Germinal center (tissue), 1 donor: ENCODE measurements around the gene RELN.
"Not testable (repeated sequence)": the region's sequence is repeated elsewhere in the genome, so short reads cannot be mapped to it uniquely, and the experiment has no call there.

ENCODE experiments used
- DNase-seq: peaks from one replicate; pipeline ENCODE4 v3.0.0; 2012; ENCODE audit warnings: mixed read lengths, low spot score

Gene RELN

GRCh38 chr7:103843689-103844480 lies 145.6 kb downstream of the RELN start:
- no peak for DNase-seq

GRCh38 chr7:103833401-103833800 lies 156.1 kb downstream of the RELN start:
- no peak for DNase-seq

GRCh38 chr7:103832438-103832837 lies 157.0 kb downstream of the RELN start:
- no peak for DNase-seq

GRCh38 chr7:103824251-103824650 lies 165.2 kb downstream of the RELN start:
- DNase-seq, result no peak

GRCh38 chr7:103823084-103823483 lies 166.4 kb downstream of the RELN start:
- no peak for DNase-seq

GRCh38 chr7:103821092-103821491 lies 168.4 kb downstream of the RELN start:
- no peak for DNase-seq

GRCh38 chr7:103815972-103816371 lies 173.5 kb downstream of the RELN start:
- not testable (repeated sequence) for DNase-seq

- no peak for DNase-seq
These were observed 175.5 kb downstream of the RELN start for GRCh38 chr7:103813970-103814369.

- DNase-seq, result no peak
These were observed 177.5 kb downstream of the RELN start for GRCh38 chr7:103811997-103812396.

GRCh38 chr7:103811290-103811689 lies 178.2 kb downstream of the RELN start:
- DNase-seq, result no peak

- DNase-seq, result no peak
These were observed 179.2 kb downstream of the RELN start for GRCh38 chr7:103810112-103810744.

- no peak for DNase-seq
These were observed 180.0 kb downstream of the RELN start for GRCh38 chr7:103809229-103809994.

GRCh38 chr7:103805346-103805745 lies 184.1 kb downstream of the RELN start:
- no peak for DNase-seq

GRCh38 chr7:103803631-103804030 lies 185.8 kb downstream of the RELN start:
- no peak for DNase-seq

GRCh38 chr7:103799298-103799697 lies 190.2 kb downstream of the RELN start:
- no peak for DNase-seq

GRCh38 chr7:103797647-103798307 lies 191.7 kb downstream of the RELN start:
- DNase-seq, result no peak

GRCh38 chr7:103796327-103796962 lies 193.0 kb downstream of the RELN start:
- DNase-seq, result no peak

- no peak for DNase-seq
These were observed 193.7 kb downstream of the RELN start for GRCh38 chr7:103795787-103796186.

GRCh38 chr7:103795107-103795506 lies 194.4 kb downstream of the RELN start:
- DNase-seq, result no peak

GRCh38 chr7:103794424-103794823 lies 195.0 kb downstream of the RELN start:
- DNase-seq, result no peak

- no peak for DNase-seq
These were observed 195.8 kb downstream of the RELN start for GRCh38 chr7:103793614-103794013.

GRCh38 chr7:103791894-103792293 lies 197.6 kb downstream of the RELN start:
- DNase-seq, result no peak
